ENCODE measurements around the gene SH3YL1. TPM values are rescaled to one million over a fixed set of nuclear protein-coding genes. Genes with fewer than 3 reads are reported as not detected.

The SH3YL1 gene
- polyA plus RNA-seq, 2 of the 4 experiments (the other 2 are of a cell fraction): 12.8 to 23.9 TPM

DNA sequence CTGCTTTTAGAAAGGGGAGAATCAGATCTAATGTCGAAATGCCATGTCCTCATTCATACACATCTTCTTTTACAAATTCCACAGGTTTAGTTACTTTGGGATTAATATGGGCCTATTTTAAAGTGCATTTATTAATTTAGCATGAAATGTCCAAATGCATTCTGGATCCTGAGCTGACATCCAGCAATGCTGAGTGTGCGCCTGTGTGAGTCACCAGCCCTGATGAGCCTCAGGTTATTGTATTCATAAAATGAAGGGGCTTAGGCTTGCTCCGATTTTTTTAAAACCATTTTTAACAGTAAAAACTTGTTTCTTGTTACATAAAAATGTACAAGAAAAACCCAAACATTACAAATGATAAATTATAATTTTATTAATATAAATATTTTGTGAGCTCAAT is 94.1 kb downstream of the SH3YL1 start:
- Histone ChIP-seq H3K9me3 (no peaks in the 10 kb centered on the region), H3K27ac (no peak overlapping the region), H3K4me2 (no peak overlapping the region), H3K4me3 (no peak overlapping the region), H3K4me1 (no peaks in the 10 kb centered on the region)
- CTCF ChIA-PET: interaction anchor here (1.0 to 2.9 kb wide), 2 partner anchors 17 to 121 kb away, joined by 3 to 7 read pairs; no protein-coding TSS in a partner anchor
- FAIRE-seq (no peak), ATAC-seq (no peak), DNase-seq (ENCODE audit: low read depth in 1 of 2, low spot score in 1 of 2) (no peak)
- POLR2A ChIA-PET: no interaction called here
- WGBS (ENCODE audit: missing lambda C conversion rate): 6% methylated on average over 3 of the region's 3 CpGs
- TF ChIP-seq HOXA7 (CRISPR knock-in tag; IDR thresholded peaks at IDR 0.05): no peak

Other genes starting within 250 kb of the SH3YL1 start
- 0.35 and 0.53 TPM in 2 replicates for gene FAM110C, start 217.5 kb downstream of the SH3YL1 start, polyA plus RNA-seq (2011; rRNA removed)
- 0.04 to 0.17 TPM (median 0.08 TPM) in 3 replicates for gene FAM110C, start 217.5 kb downstream of the SH3YL1 start, polyA plus RNA-seq (2017; fragmentation: RNase III; extraction: RNeasy Plus Mini Kit Qiagen cat#74134 plus additional on column Dnase treatment)
- gene ACP1, start 915 bp upstream of the SH3YL1 start, polyA plus RNA-seq (2011; rRNA removed): 266 and 338 TPM in 2 replicates
- 204 to 228 TPM (median 213 TPM) in 3 replicates for gene ACP1, start 915 bp upstream of the SH3YL1 start, polyA plus RNA-seq (2017; fragmentation: RNase III; extraction: RNeasy Plus Mini Kit Qiagen cat#74134 plus additional on column Dnase treatment)
- not detected in 2 replicates for gene ALKAL2, start 24.1 kb upstream of the SH3YL1 start, polyA plus RNA-seq (2011; rRNA removed)
- not detected in 3 replicates for gene ALKAL2, start 24.1 kb upstream of the SH3YL1 start, polyA plus RNA-seq (2017; fragmentation: RNase III; extraction: RNeasy Plus Mini Kit Qiagen cat#74134 plus additional on column Dnase treatment)